Glutamatergic neuron (in vitro differentiated cells): Measurements from ENCODE around the gene ZNRD2. TPM values are rescaled to one million over a fixed set of nuclear protein-coding genes. Genes with fewer than 3 reads are reported as not detected.

Source experiments
- DNase-seq: peaks from one replicate; pipeline ENCODE4 v3.0.0; 2022
- H3K27ac Mint-ChIP-seq: one replicate; pipeline ENCODE4 v1.8.0; 2020; ENCODE audit warnings: mild to moderate bottlenecking, mixed read lengths, inconsistent platforms; ENCODE audit not compliant: unreplicated experiment
- H3K27me3 Mint-ChIP-seq: one replicate; pipeline ENCODE4 v1.8.0; 2020; ENCODE audit warnings: mild to moderate bottlenecking, moderate library complexity, mixed read lengths, inconsistent platforms; ENCODE audit not compliant: unreplicated experiment
- H3K36me3 Mint-ChIP-seq: one replicate; pipeline ENCODE4 v1.8.0; 2020; ENCODE audit warnings: mild to moderate bottlenecking, mixed read lengths, inconsistent platforms; ENCODE audit not compliant: unreplicated experiment
- H3K4me1 Mint-ChIP-seq: one replicate; pipeline ENCODE4 v1.8.0; 2020; ENCODE audit warnings: mild to moderate bottlenecking, low read depth, mixed read lengths, inconsistent platforms; ENCODE audit not compliant: unreplicated experiment
- H3K4me3 Mint-ChIP-seq: one replicate; pipeline ENCODE4 v1.8.0; 2020; ENCODE audit warnings: mild to moderate bottlenecking, mixed read lengths, inconsistent platforms; ENCODE audit not compliant: unreplicated experiment
- H3K9me3 Mint-ChIP-seq: one replicate; pipeline ENCODE4 v1.8.0; 2020; ENCODE audit warnings: mild to moderate bottlenecking, moderate library complexity, mixed read lengths, inconsistent platforms; ENCODE audit not compliant: unreplicated experiment
- CTCF ChIP-seq: fragments of 200-600 bp; sonication (generic); IDR thresholded peaks from one replicate; pipeline ENCODE4 v1.5.0; 2021; ENCODE audit not compliant: partially characterized antibody, unreplicated experiment
- total RNA-seq: library from RNA; stranded (reverse); fragmentation: NEBNext Ultra II Directional; extraction: Animal tissue kit (Norgen Biotek cat#: 25700); gene quantifications from one replicate; pipeline ENCODE4 v1.2.1, GENCODE V29; 2021; ENCODE audit not compliant: unreplicated experiment

The ZNRD2 gene
- total RNA-seq, 1 donor from 2014 or later: 37.9 TPM

- H3K27me3 Mint-ChIP-seq: peaks cover 28% of the 10 kb centered on the region
- no peak overlapping the region for H3K27ac Mint-ChIP-seq
- peak overlapping the region; percentile 50 for H3K4me3 Mint-ChIP-seq
- peaks cover 19% of the 10 kb centered on the region for H3K9me3 Mint-ChIP-seq
- H3K4me1 Mint-ChIP-seq: peaks cover 16% of the 10 kb centered on the region
- TF ChIP-seq CTCF: no peak
- no peaks in the 10 kb centered on the region for H3K36me3 Mint-ChIP-seq
- no peak for DNase-seq
Measured at GRCh38 chr11:65581928-65582327, 11.7 kb downstream of the ZNRD2 start.

GRCh38 chr11:65583589-65583988, 13.3 kb downstream of the ZNRD2 start:
- Mint-ChIP-seq H3K36me3 (no peaks in the 10 kb centered on the region), H3K4me3 (no peak overlapping the region), H3K27ac (no peak overlapping the region), H3K27me3 (peaks cover 20% of the 10 kb centered on the region), H3K4me1 (peaks cover 10% of the 10 kb centered on the region), H3K9me3 (peaks cover 12% of the 10 kb centered on the region)
- no peak for DNase-seq
- TF ChIP-seq CTCF: no peak

- H3K4me3 Mint-ChIP-seq: no peak overlapping the region
- no peak for DNase-seq
Measured at GRCh38 chr11:65584106-65584505, 13.8 kb downstream of the ZNRD2 start.

GRCh38 chr11:65584723-65585171, 14.5 kb downstream of the ZNRD2 start:
- no peak for DNase-seq

More at GRCh38 chr11:65584106-65584505, 13.8 kb downstream of the ZNRD2 start:
- no peak for TF ChIP-seq CTCF
- peaks cover 20% of the 10 kb centered on the region for H3K27me3 Mint-ChIP-seq
- peaks cover 10% of the 10 kb centered on the region for H3K4me1 Mint-ChIP-seq
- H3K27ac Mint-ChIP-seq: no peak overlapping the region
- H3K36me3 Mint-ChIP-seq: no peaks in the 10 kb centered on the region
- peaks cover 10% of the 10 kb centered on the region for H3K9me3 Mint-ChIP-seq

More at GRCh38 chr11:65584723-65585171, 14.5 kb downstream of the ZNRD2 start:
- H3K9me3 Mint-ChIP-seq: peaks cover 9% of the 10 kb centered on the region
- no peak for TF ChIP-seq CTCF
- peaks cover 22% of the 10 kb centered on the region for H3K27me3 Mint-ChIP-seq
- no peak overlapping the region for H3K4me3 Mint-ChIP-seq
- H3K27ac Mint-ChIP-seq: no peak overlapping the region
- H3K36me3 Mint-ChIP-seq: no peaks in the 10 kb centered on the region
- peaks cover 10% of the 10 kb centered on the region for H3K4me1 Mint-ChIP-seq
